ENCODE results near the gene HOMER3. TPM values are rescaled to one million over a fixed set of nuclear protein-coding genes. Genes with fewer than 3 reads are reported as not detected.
"Not testable (repeated sequence)": the region's sequence is repeated elsewhere in the genome, so short reads cannot be mapped to it uniquely, and the experiment has no call there.

The HOMER3 gene
- total RNA-seq, 2 experiments from 2014 or later = not detected

DNA sequence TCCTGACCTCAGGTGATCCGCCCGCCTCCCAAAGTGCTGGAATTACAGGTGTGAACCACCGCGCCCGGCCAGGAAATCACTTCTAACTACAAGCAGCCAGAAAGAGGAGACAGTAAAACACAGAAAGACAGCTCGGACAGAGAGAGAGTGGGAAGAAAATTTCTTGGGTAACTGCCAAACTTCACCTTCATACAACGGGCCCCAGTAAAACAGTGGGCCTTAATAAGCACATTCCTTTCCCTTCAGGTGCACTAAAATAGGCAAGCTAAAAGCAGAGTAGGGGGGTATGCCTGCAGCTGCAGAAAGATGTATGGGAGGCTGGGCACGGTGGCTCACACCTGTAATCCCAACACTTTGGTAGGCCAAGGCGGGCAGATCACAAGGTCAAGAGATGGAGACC lies 23.4 kb downstream of the HOMER3 start:
- H3K27ac Mint-ChIP-seq = peak overlapping the region; percentile 63

GRCh38 chr19:18915639-18916038 lies 25.4 kb downstream of the HOMER3 start:
- CTCF ChIA-PET = interaction anchor here (0.6 to 0.7 kb wide), 3 partner anchors 322 to 395 kb away, joined by 3 to 6 read pairs (median 3); no protein-coding TSS in a partner anchor
- peak; percentile 63 for DNase-seq
- no peaks in the 10 kb centered on the region for H3K9me3 Mint-ChIP-seq
- H3K27me3 Mint-ChIP-seq (ENCODE audit: low read depth) = no peaks in the 10 kb centered on the region
- H3K36me3 Mint-ChIP-seq (ENCODE audit: low read depth) = peaks cover 19% of the 10 kb centered on the region
- intact Hi-C loops (cut with micrococcal nuclease) = loop anchor here (2.0 to 5.0 kb wide), 3 partner anchors 438 to 828 kb away; partner anchors contain the start of gene IL12RB1
- H3K27ac Mint-ChIP-seq = no peak overlapping the region
- H3K4me3 Mint-ChIP-seq = no peak overlapping the region
- H3K4me1 Mint-ChIP-seq (ENCODE audit: low read depth) = peaks cover 44% of the 10 kb centered on the region

More for the DNA sequence above, 23.4 kb downstream of the HOMER3 start:
- Mint-ChIP-seq H3K36me3 (ENCODE audit: low read depth) (peaks cover 21% of the 10 kb centered on the region), H3K4me3 (peak overlapping the region; percentile 66), H3K4me1 (ENCODE audit: low read depth) (peaks cover 53% of the 10 kb centered on the region)
- DNase-seq; H3K9me3 Mint-ChIP-seq; H3K27me3 Mint-ChIP-seq (ENCODE audit: low read depth): not testable (repeated sequence)
- intact Hi-C loops (cut with micrococcal nuclease) = loop anchor here (5.0 kb wide), 2 partner anchors 440 to 830 kb away; partner anchors contain the start of gene IL12RB1
- CTCF ChIA-PET = interaction anchor here (1.3 to 1.8 kb wide), 2 partner anchors 30 to 69 kb away, joined by 4 read pairs; no protein-coding TSS in a partner anchor

DNA sequence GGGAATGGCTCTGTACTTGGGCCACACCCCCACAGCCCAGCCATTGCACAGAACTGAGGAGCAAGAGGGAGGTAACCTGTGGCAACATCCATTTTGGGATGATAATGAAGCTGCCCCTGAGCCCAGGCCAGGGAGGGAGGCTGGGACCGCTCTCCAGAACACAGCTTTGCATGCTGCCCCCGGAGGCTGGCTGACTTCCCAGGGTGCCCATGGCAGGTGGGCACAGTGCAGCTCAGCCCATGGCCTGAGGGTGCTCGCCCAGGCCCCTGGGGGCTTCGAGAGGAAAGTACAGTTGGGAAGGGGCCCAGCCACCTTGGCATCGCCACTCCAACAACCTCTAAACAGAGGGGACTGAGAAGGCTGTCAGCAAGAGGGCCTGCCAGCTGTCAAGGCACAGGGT lies 27.6 kb downstream of the HOMER3 start:
- DNase-seq = no peak
- CTCF ChIA-PET = no interaction called here
- Mint-ChIP-seq H3K4me3 (no peak overlapping the region), H3K27ac (no peak overlapping the region), H3K4me1 (ENCODE audit: low read depth) (peaks cover 30% of the 10 kb centered on the region), H3K36me3 (ENCODE audit: low read depth) (peaks cover 18% of the 10 kb centered on the region), H3K27me3 (ENCODE audit: low read depth) (no peaks in the 10 kb centered on the region), H3K9me3 (no peaks in the 10 kb centered on the region)
- intact Hi-C loops (cut with micrococcal nuclease) = no loop called here

DNA sequence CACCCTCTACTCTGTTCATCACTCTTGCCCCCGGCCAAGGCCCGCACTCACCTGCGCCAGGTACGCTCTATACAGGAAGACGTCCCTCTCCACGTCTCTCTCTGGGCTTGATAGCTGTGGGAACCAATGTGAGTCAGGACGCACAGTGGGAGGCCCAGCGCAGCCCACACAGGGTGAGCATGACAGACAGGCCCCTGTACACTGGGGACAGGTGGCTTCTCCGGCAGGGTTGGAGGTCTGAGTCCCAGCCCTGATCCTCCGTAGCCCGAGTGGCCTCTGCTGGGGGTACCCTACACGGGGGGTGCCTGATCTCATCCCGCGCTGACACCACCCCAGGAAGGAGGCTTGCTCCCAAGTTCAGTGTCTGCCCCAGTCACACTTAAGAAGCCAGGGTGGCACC lies 28.1 kb downstream of the HOMER3 start:
- Mint-ChIP-seq H3K4me3 (no peak overlapping the region), H3K27me3 (ENCODE audit: low read depth) (no peaks in the 10 kb centered on the region), H3K9me3 (no peaks in the 10 kb centered on the region), H3K27ac (no peak overlapping the region), H3K4me1 (ENCODE audit: low read depth) (peaks cover 26% of the 10 kb centered on the region), H3K36me3 (ENCODE audit: low read depth) (peaks cover 18% of the 10 kb centered on the region)
- CTCF ChIA-PET = interaction anchor here (1.1 kb wide), 1 partner anchor 70 kb away, joined by 5 read pairs; no protein-coding TSS in a partner anchor
- intact Hi-C loops (cut with micrococcal nuclease) = no loop called here
- no peak for DNase-seq

DNA sequence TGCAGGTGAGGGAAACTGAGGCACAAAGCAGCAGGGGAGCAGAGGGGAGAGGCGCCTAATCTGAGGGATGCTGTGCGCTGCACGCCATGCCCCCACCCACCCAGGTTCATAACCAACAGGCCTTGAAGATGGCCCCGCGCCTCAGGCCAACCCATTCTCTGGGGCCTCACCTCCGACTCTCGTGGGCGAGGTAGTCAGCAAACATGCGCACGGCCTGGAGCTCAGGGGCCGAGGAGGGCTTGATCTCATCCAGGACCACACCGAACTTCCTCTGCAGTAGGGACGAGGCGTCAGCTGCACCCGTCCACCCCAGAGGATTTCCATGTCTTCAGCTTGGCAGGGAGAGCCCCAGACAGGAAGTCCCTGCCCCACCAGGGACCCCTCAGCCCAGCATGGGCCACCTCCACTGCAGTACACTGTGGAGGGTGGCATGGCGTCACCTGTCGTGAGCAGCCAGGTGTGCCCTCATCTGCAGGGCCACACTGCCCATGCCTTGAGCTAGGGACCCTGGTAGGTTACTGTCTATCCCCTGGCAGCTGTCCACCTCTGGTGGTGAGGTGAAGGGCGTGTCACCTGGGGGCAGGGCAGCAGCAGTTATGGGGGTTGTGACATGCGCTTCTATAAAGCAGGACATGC lies 30.1 kb downstream of the HOMER3 start:
- Mint-ChIP-seq H3K36me3 (ENCODE audit: low read depth) (peaks cover 18% of the 10 kb centered on the region), H3K27ac (no peak overlapping the region), H3K4me3 (no peak overlapping the region), H3K9me3 (no peaks in the 10 kb centered on the region), H3K4me1 (ENCODE audit: low read depth) (peaks cover 16% of the 10 kb centered on the region), H3K27me3 (ENCODE audit: low read depth) (no peaks in the 10 kb centered on the region)
- intact Hi-C loops (cut with micrococcal nuclease) = no loop called here
- no peak for DNase-seq
- CTCF ChIA-PET = no interaction called here

GRCh38 chr19:18910010-18910409 lies 31.0 kb downstream of the HOMER3 start:
- CTCF ChIA-PET = no interaction called here
- no peaks in the 10 kb centered on the region for H3K27me3 Mint-ChIP-seq (ENCODE audit: low read depth)
- no peaks in the 10 kb centered on the region for H3K9me3 Mint-ChIP-seq
- intact Hi-C loops (cut with micrococcal nuclease) = no loop called here
- DNase-seq = no peak
- peaks cover 8% of the 10 kb centered on the region for H3K4me1 Mint-ChIP-seq (ENCODE audit: low read depth)
- no peak overlapping the region for H3K27ac Mint-ChIP-seq
- no peak overlapping the region for H3K4me3 Mint-ChIP-seq
- H3K36me3 Mint-ChIP-seq (ENCODE audit: low read depth) = peaks cover 15% of the 10 kb centered on the region

- Mint-ChIP-seq H3K4me1 (ENCODE audit: low read depth) (peaks cover 8% of the 10 kb centered on the region), H3K4me3 (no peak overlapping the region), H3K36me3 (ENCODE audit: low read depth) (peaks cover 15% of the 10 kb centered on the region), H3K27me3 (ENCODE audit: low read depth) (no peaks in the 10 kb centered on the region), H3K9me3 (no peaks in the 10 kb centered on the region), H3K27ac (no peak overlapping the region)
- CTCF ChIA-PET = no interaction called here
- intact Hi-C loops (cut with micrococcal nuclease) = no loop called here
- DNase-seq = no peak
Measured at GRCh38 chr19:18908917-18909619, 31.9 kb downstream of the HOMER3 start.

DNA sequence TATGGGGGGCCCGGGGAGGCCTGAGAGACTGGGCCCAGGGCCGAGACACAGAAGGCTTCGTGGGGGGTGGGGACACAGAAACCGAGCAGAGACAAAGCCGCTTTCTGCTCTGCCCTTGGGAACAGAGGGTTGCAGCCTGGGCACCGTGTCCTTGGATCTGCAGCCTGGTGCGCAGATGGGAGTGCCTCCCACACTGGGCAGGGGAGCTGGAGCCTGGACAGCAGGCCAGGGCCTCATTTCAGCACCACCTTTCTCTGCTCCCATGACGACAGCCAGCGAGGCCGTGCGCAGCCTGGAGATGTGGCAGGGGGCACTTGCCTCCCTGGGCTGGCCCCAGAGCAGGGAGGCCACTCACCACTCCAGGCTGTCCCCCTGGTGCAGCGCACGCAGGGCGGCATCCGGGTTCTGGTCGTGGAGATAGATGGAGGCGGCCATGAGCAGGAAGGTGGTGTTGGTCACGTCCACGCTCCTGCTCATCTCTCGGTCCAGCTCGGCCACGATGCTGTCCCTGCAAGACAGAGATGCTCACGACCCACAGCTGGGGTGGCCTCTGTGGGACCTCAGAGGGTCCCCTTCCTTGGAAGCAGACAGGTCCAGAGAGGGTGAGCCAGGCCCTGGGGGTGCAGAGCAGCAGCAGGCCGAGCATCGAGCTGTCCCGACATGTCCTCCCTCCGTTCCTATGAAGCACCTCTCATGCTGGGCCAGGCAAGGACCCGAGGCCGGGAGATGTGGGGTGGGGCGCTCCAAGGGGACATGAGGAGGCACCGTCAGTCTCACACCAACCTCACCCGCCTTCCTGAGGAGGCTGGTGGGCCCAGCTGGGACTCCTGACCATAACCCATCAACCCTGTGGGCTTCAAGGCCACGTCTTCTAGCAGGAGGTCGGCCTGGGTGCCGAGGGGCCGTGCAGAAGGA lies 34.2 kb downstream of the HOMER3 start:
- no peaks in the 10 kb centered on the region for H3K4me1 Mint-ChIP-seq (ENCODE audit: low read depth)
- CTCF ChIA-PET = no interaction called here
- H3K36me3 Mint-ChIP-seq (ENCODE audit: low read depth) = peaks cover 6% of the 10 kb centered on the region
- no peak for DNase-seq
- H3K27ac Mint-ChIP-seq = no peak overlapping the region
- H3K9me3 Mint-ChIP-seq = no peaks in the 10 kb centered on the region
- no peaks in the 10 kb centered on the region for H3K27me3 Mint-ChIP-seq (ENCODE audit: low read depth)
- H3K4me3 Mint-ChIP-seq = no peak overlapping the region
- intact Hi-C loops (cut with micrococcal nuclease) = no loop called here

GRCh38 chr19:18905513-18906236 lies 35.3 kb downstream of the HOMER3 start:
- Mint-ChIP-seq H3K36me3 (ENCODE audit: low read depth) (peaks cover 10% of the 10 kb centered on the region), H3K4me1 (ENCODE audit: low read depth) (no peaks in the 10 kb centered on the region), H3K4me3 (no peak overlapping the region), H3K27me3 (ENCODE audit: low read depth) (no peaks in the 10 kb centered on the region), H3K9me3 (no peaks in the 10 kb centered on the region), H3K27ac (peak overlapping the region; percentile 30)
- no peak for DNase-seq
- CTCF ChIA-PET = no interaction called here
- intact Hi-C loops (cut with micrococcal nuclease) = no loop called here

DNA sequence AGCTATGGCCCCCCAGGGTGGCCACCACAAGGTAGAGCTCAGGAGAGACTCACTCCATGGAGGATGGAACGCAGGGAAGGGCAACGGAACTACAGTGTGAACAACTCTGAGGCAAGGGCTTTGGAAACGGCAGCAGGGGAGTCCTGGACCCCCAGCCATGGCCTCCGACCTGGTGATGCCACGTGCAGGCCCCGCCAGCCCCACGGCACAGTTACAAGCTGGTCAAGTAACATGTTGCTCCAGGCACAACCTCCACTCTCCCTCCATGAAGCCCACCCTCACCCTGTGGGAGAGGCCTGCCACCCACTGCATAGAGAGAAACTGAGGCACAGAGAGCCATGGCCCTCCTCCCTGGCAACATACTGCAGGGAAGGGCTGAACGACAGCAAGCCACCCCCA lies 36.0 kb downstream of the HOMER3 start:
- intact Hi-C loops (cut with micrococcal nuclease) = no loop called here
- H3K9me3 Mint-ChIP-seq = no peaks in the 10 kb centered on the region
- no peak overlapping the region for H3K27ac Mint-ChIP-seq
- H3K4me3 Mint-ChIP-seq = no peak overlapping the region
- H3K36me3 Mint-ChIP-seq (ENCODE audit: low read depth) = peaks cover 12% of the 10 kb centered on the region
- CTCF ChIA-PET = no interaction called here
- H3K27me3 Mint-ChIP-seq (ENCODE audit: low read depth) = no peaks in the 10 kb centered on the region
- DNase-seq = no peak
- no peaks in the 10 kb centered on the region for H3K4me1 Mint-ChIP-seq (ENCODE audit: low read depth)

GRCh38 chr19:18904334-18905057 lies 36.5 kb downstream of the HOMER3 start:
- H3K4me3 Mint-ChIP-seq = no peak overlapping the region
- intact Hi-C loops (cut with micrococcal nuclease) = no loop called here
- no peak overlapping the region for H3K27ac Mint-ChIP-seq
- DNase-seq = no peak
- H3K36me3 Mint-ChIP-seq (ENCODE audit: low read depth) = peaks cover 9% of the 10 kb centered on the region
- H3K9me3 Mint-ChIP-seq = no peaks in the 10 kb centered on the region
- CTCF ChIA-PET = no interaction called here
- no peaks in the 10 kb centered on the region for H3K27me3 Mint-ChIP-seq (ENCODE audit: low read depth)
- no peaks in the 10 kb centered on the region for H3K4me1 Mint-ChIP-seq (ENCODE audit: low read depth)
